NT2/D1 (cell line): ENCODE data around the gene GPC6.

Source experiments
- DNase-seq: peaks from one replicate; pipeline ENCODE4 v3.0.0-alpha.2; 2011; ENCODE audit warnings: low read depth, low spot score
- H3K27me3 ChIP-seq: 2 replicates; pipeline ENCODE4 v1.6.0; 2011; ENCODE audit warnings: mild to moderate bottlenecking; ENCODE audit not compliant: insufficient read length, insufficient read depth
- H3K36me3 ChIP-seq: 2 replicates; pipeline ENCODE4 v1.6.1; 2011; ENCODE audit warnings: mild to moderate bottlenecking, low read length, mixed read lengths; ENCODE audit not compliant: insufficient read depth, insufficient read length
- H3K4me1 ChIP-seq: 2 replicates; pipeline ENCODE4 v1.5.1; 2011; ENCODE audit not compliant: insufficient read depth, insufficient read length
- H3K4me3 ChIP-seq: 2 replicates; pipeline ENCODE4 v1.5.1; 2011; ENCODE audit warnings: low read depth; ENCODE audit not compliant: insufficient read length
- H3K9ac ChIP-seq: 2 replicates; pipeline ENCODE4 v1.6.0; 2011; ENCODE audit warnings: low read depth; ENCODE audit not compliant: insufficient read length
- H3K9me3 ChIP-seq: 2 replicates; pipeline ENCODE4 v1.5.1; 2011; ENCODE audit warnings: mild to moderate bottlenecking, low read length; ENCODE audit not compliant: insufficient read depth
- SUZ12 ChIP-seq: IDR thresholded peaks from 2 replicates; pipeline ENCODE4 v1.6.1; 2011; ENCODE audit not compliant: insufficient read length, insufficient read depth; ENCODE audit errors: extremely low read depth
- YY1 ChIP-seq: IDR thresholded peaks from 2 replicates; pipeline ENCODE4 v1.6.1; 2011; ENCODE audit not compliant: insufficient read length, insufficient read depth
- ZNF274 ChIP-seq: IDR thresholded peaks from 2 replicates; pipeline ENCODE4 v1.6.1; 2011; ENCODE audit warnings: mild to moderate bottlenecking, low read depth, low read length

GPC6 gene

DNA sequence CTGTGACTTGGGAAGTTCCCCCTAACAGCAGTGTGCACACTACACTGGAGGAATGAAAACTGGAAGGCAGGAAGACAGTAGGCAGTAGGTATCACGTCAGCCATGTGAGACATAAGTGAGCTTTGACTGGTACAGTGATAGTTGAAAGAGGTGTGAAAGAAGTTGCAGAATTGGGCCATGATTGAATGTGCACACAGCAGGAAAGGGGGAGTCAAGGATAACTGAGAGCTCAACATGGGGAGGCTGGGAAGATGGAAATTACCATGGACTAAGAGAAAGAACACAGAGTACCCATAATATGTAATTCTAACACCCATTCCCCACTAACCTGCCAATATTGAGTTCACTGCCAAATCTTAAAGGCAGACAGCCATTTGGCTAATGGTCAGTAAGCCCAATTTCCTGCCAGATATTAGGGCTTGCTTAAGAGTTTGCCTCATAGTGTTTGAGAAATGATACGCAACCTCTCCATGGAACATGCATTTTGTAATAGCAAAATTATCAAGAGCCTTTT, 931.2 kb downstream of the GPC6 start:
- TF ChIP-seq YY1, result no peak
- no peak for TF ChIP-seq SUZ12
- no peak for TF ChIP-seq ZNF274
- Histone ChIP-seq H3K27me3 (no peaks in the 10 kb centered on the region), H3K9me3 (peaks cover 14% of the 10 kb centered on the region; the same call in 1 of the 2 replicates), H3K9ac (no peak overlapping the region), H3K4me3 (no peak overlapping the region), H3K4me1 (no peaks in the 10 kb centered on the region), H3K36me3 (no peaks in the 10 kb centered on the region)
- no peak for DNase-seq

DNA sequence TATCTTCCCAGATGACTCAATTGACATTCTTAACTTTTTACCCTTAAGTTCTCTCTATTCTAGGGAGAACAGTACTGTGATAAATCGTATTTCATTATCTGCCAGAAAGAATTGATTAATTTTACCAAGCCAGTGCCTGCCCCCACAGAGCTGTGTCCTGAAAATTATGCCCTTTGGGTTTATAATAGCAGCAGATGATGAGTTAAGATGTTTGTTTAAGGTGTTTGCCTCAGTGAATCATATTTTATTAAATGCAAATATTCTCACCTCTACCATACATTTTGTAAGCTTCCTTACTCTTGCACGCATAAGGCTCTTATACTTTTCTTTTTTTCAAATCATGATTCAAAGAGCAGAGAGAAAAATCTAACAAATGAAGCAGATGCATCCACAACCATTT, 934.3 kb downstream of the GPC6 start:
- Histone ChIP-seq H3K27me3 (no peaks in the 10 kb centered on the region), H3K9ac (no peak overlapping the region), H3K36me3 (no peaks in the 10 kb centered on the region), H3K4me3 (no peak overlapping the region), H3K9me3 (peaks cover 14% of the 10 kb centered on the region; the same call in 1 of the 2 replicates), H3K4me1 (no peaks in the 10 kb centered on the region)
- no peak for DNase-seq
- TF ChIP-seq ZNF274, result no peak
- TF ChIP-seq SUZ12, result no peak
- no peak for TF ChIP-seq YY1

DNA sequence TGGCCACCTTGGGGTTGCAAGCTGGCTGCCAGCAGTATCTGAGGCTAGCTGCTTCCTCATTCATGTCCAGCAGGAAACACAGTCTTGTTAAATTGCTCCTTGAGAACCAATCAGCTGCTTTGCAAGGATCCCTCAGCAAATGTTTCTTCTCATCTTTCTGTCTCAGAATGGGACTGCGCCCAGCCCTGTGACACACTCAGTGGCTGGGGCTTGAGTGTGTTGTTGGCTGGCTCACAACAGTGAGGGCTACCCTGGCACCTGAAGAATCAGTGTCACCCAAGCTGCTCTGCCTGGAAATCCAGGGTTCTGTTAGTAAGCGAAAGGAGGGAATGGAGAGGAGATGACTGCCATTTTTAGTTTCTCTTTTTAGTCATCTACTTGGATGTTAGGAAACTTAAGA, 935.7 kb downstream of the GPC6 start:
- no peak overlapping the region for H3K4me3 ChIP-seq
- H3K9me3 ChIP-seq, result peaks cover 14% of the 10 kb centered on the region; the same call in 1 of the 2 replicates
- DNase-seq, result no peak
- no peaks in the 10 kb centered on the region for H3K27me3 ChIP-seq
- H3K36me3 ChIP-seq, result no peaks in the 10 kb centered on the region
- TF ChIP-seq YY1 (no peak), SUZ12 (no peak), ZNF274 (no peak)
- H3K4me1 ChIP-seq, result no peaks in the 10 kb centered on the region
- no peak overlapping the region for H3K9ac ChIP-seq

DNA sequence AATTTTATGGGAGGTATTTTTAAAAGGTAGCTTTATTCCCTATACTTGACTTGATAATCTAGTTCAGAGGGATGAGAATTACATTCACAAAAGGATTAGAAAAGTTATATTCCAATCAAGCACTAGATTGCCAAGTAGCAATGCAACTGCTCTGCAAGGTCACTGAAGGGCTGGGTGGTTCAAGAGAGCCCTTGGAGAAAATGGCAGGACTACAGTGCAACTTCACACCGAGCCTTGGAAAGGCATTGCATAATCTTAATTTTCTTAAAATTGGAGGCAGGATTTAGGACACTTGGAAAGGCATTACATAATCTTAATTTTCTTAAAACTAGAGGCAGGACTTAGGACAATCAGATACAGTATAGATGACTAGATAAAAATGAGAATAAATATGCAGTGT, 936.9 kb downstream of the GPC6 start:
- H3K4me1 ChIP-seq, result no peaks in the 10 kb centered on the region
- no peaks in the 10 kb centered on the region for H3K36me3 ChIP-seq
- no peaks in the 10 kb centered on the region for H3K27me3 ChIP-seq
- no peak for DNase-seq
- TF ChIP-seq SUZ12, result no peak
- no peak for TF ChIP-seq ZNF274
- no peak for TF ChIP-seq YY1
- peaks cover 14% of the 10 kb centered on the region; the same call in 1 of the 2 replicates for H3K9me3 ChIP-seq
- H3K4me3 ChIP-seq, result no peak overlapping the region
- H3K9ac ChIP-seq, result no peak overlapping the region

DNA sequence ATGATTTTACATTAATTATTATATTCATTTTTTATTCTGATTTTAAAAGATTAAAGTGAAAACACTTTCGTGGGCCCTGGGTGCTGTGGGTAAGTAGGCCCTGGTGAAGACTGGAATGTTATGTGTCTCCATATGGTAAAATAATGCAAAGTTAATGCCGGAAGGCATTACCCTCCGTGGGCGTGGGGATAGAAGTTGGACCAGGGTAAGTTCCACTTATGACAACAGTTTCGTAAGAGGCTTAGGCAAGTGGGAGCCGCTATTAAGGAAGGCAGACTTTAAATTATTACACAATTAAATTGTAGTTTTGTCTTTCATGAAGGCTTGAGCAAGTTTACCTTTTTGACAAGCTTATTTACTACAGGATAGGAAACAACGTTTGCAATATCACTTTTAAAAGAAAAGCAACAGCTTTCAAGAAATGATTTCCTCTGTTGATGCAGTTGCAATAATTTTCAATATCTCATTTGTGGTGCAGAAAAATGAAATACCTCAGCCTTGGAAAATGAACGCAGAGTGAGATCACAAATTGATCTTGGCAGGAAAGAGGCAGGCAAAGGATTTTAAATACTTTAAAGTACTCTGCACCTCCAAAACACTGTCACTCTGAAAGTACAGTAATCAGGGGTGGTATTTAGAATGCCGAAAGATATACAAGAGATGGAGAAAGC, 942.3 kb downstream of the GPC6 start:
- TF ChIP-seq YY1 (no peak), SUZ12 (no peak), ZNF274 (no peak)
- Histone ChIP-seq H3K36me3 (no peaks in the 10 kb centered on the region), H3K27me3 (no peaks in the 10 kb centered on the region), H3K9ac (no peak overlapping the region), H3K4me1 (peaks cover 2% of the 10 kb centered on the region), H3K9me3 (no peaks in the 10 kb centered on the region), H3K4me3 (no peak overlapping the region)
- DNase-seq, result no peak

DNA sequence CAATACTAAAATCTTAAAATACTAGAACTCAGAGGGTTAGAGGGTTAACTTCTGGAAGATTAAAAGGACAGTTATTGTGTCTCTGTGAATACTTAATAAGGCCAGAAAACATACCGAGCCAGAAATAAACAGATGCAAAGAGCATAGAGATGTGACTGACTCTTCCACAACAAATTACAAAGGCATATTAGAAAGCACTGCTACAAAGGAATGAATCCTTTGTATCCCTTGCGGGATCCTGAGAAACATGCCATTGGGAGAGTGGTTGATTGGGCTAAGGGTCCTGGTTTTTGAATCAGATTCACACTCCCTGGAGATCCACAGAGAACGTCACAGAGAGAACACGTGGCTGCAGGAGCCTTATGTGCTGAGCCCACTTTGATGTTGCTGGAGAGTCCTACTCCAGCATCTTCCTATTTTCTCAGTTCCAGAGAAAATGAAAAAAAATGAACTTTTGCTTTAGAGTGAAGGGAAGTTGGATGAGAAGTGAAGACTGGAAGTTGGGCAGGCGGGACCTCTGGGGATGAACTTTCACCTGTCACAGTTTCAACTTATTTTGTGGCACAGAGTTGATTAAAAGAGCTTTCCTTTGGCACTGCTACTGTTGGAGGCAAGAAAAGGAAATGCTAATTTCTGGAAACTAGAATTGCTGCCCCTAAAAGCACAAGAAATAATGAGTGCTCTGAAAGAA, 943.0 kb downstream of the GPC6 start:
- Histone ChIP-seq H3K9ac (no peak overlapping the region), H3K4me1 (peaks cover 2% of the 10 kb centered on the region), H3K36me3 (no peaks in the 10 kb centered on the region), H3K9me3 (no peaks in the 10 kb centered on the region), H3K4me3 (no peak overlapping the region), H3K27me3 (no peaks in the 10 kb centered on the region)
- TF ChIP-seq SUZ12 (no peak), ZNF274 (no peak), YY1 (no peak)
- no peak for DNase-seq

DNA sequence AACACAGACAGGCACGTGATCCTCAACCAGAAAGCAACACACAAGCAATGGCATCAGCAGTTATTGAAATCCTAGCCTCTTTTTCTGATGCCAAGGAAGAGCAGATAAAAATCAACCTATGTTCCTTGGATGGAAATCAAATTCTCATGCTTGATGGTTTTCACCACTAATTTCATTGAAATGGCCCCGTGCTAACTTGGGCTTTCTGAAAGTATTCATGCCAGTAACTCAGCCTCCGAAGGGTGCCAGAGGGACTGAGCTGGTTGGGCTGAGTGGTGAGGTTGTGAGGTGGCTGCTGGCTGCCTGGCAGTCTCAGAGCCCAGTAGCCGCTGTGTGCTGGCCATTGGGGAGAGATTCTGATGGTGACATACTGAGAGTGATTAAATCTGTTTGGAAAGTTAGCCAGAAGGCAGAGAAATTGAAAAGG, 943.6 kb downstream of the GPC6 start:
- Histone ChIP-seq H3K4me3 (no peak overlapping the region), H3K9ac (no peak overlapping the region), H3K36me3 (no peaks in the 10 kb centered on the region), H3K4me1 (peaks cover 2% of the 10 kb centered on the region), H3K27me3 (no peaks in the 10 kb centered on the region), H3K9me3 (no peaks in the 10 kb centered on the region)
- TF ChIP-seq ZNF274, result no peak
- no peak for TF ChIP-seq YY1
- no peak for TF ChIP-seq SUZ12
- DNase-seq, result no peak
